ENCODE data around the gene TEAD2.

- TF ChIP-seq POLR2AphosphoS5 (IDR thresholded peaks at IDR 0.05): no peak
- no peak for TF ChIP-seq REST (IDR thresholded peaks at IDR 0.05; ENCODE audit: borderline replicate concordance)
- no peak for TF ChIP-seq CTCF (IDR thresholded peaks at IDR 0.05; ENCODE audit: poor library complexity, severe bottlenecking)
- TF ChIP-seq TAF1 (IDR thresholded peaks at IDR 0.05; ENCODE audit: low read depth): no peak
- no peak for TF ChIP-seq EZH2 (IDR thresholded peaks at IDR 0.05; ENCODE audit: borderline replicate concordance, insufficient read depth, low read length, poor library complexity, severe bottlenecking)
- no peak for TF ChIP-seq EP300 (conservative IDR thresholded peaks at IDR 0.05; ENCODE audit: poor library complexity, severe bottlenecking)
- no peak for TF ChIP-seq SMC3 (conservative IDR thresholded peaks at IDR 0.05; ENCODE audit: poor library complexity)
- TF ChIP-seq RAD21 (conservative IDR thresholded peaks at IDR 0.05): no peak
- no peak for TF ChIP-seq MXI1 (conservative IDR thresholded peaks at IDR 0.05; ENCODE audit: poor library complexity, severe bottlenecking)
These were observed 45.3 kb upstream of the TEAD2 start for GRCh38 chr19:49407482-49408015.

Measured in neural cell (in vitro differentiated cells).